Measurements from ENCODE around the gene TMEM108.

Gene TMEM108

GRCh38 chr3:133387341-133387740 lies 349.1 kb downstream of the TMEM108 start:
- intact Hi-C loops (cut with DNase I; ENCODE audit: low total_unique reads) = loop anchor here (10.0 kb wide), 1 partner anchor 353 kb away; the partner anchor contains the start of gene TMEM108
- DNase-seq = no peak
- H3K27me3 ChIP-seq = peaks cover 0 to 3% of the 10 kb centered on the region in 2 donors
- TF ChIP-seq, protein P1, sequence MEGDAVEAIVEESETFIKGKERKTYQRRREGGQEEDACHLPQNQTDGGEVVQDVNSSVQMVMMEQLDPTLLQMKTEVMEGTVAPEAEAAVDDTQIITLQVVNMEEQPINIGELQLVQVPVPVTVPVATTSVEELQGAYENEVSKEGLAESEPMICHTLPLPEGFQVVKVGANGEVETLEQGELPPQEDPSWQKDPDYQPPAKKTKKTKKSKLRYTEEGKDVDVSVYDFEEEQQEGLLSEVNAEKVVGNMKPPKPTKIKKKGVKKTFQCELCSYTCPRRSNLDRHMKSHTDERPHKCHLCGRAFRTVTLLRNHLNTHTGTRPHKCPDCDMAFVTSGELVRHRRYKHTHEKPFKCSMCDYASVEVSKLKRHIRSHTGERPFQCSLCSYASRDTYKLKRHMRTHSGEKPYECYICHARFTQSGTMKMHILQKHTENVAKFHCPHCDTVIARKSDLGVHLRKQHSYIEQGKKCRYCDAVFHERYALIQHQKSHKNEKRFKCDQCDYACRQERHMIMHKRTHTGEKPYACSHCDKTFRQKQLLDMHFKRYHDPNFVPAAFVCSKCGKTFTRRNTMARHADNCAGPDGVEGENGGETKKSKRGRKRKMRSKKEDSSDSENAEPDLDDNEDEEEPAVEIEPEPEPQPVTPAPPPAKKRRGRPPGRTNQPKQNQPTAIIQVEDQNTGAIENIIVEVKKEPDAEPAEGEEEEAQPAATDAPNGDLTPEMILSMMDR (IDR thresholded peaks at IDR 0.05) = no peak
- H3K27ac ChIP-seq = no peak overlapping the region
- H3K4me1 ChIP-seq = peaks cover 0 to 9% (median 0%) of the 10 kb centered on the region in 4 donors
- no peaks in the 10 kb centered on the region for H3K36me3 ChIP-seq
- no peaks in the 10 kb centered on the region for H3K9me3 ChIP-seq
- H3K4me3 ChIP-seq = no peak overlapping the region

- peaks cover 0 to 9% (median 0%) of the 10 kb centered on the region in 4 donors for H3K4me1 ChIP-seq
- H3K36me3 ChIP-seq = no peaks in the 10 kb centered on the region
- no peak overlapping the region for H3K27ac ChIP-seq
- no peak overlapping the region for H3K4me3 ChIP-seq
- peaks cover 0 to 3% of the 10 kb centered on the region in 2 donors for H3K27me3 ChIP-seq
- no peaks in the 10 kb centered on the region for H3K9me3 ChIP-seq
- TF ChIP-seq, protein P1 (IDR thresholded peaks at IDR 0.05) = no peak
- intact Hi-C loops (cut with DNase I; ENCODE audit: low total_unique reads) = loop anchor here (10.0 kb wide), 1 partner anchor 354 kb away; the partner anchor contains the start of gene TMEM108
- DNase-seq = no peak
Measured at GRCh38 chr3:133388696-133389395, 350.7 kb downstream of the TMEM108 start.

DNA sequence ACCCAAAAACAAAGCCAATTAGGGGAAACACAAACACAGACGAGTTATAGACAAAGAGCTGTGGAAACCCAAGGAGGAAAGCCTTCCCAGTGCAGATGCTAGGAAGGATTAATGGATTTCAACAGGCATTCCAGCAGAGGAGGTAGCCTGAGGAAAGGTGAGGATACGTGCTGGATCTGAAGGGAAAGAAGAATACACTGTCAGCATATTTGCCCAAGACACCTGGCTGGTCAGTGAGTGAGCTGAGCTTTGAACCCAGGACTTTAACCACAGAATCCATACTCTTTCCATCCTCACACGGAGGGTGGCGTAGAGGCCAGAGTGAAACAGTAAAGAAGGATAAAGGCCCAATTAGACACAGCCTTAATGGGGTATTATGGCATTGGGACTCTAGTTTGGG lies 352.5 kb downstream of the TMEM108 start:
- Histone ChIP-seq H3K27ac (no peak overlapping the region), H3K4me3 (no peak overlapping the region), H3K27me3 (no peaks in the 10 kb centered on the region), H3K4me1 (no peaks in the 10 kb centered on the region), H3K9me3 (no peaks in the 10 kb centered on the region), H3K36me3 (no peaks in the 10 kb centered on the region)
- intact Hi-C loops (cut with DNase I; ENCODE audit: low total_unique reads) = no loop called here
- DNase-seq = no peak
- TF ChIP-seq, protein P1 (IDR thresholded peaks at IDR 0.05) = no peak

- intact Hi-C loops (cut with DNase I; ENCODE audit: low total_unique reads) = no loop called here
- Histone ChIP-seq H3K27ac (no peak overlapping the region), H3K36me3 (no peaks in the 10 kb centered on the region), H3K4me1 (no peaks in the 10 kb centered on the region), H3K9me3 (no peaks in the 10 kb centered on the region), H3K27me3 (no peaks in the 10 kb centered on the region), H3K4me3 (no peak overlapping the region)
- no peak for DNase-seq
- TF ChIP-seq, protein P1 (IDR thresholded peaks at IDR 0.05) = no peak
Measured at GRCh38 chr3:133393204-133393603, 355.0 kb downstream of the TMEM108 start.

DNA sequence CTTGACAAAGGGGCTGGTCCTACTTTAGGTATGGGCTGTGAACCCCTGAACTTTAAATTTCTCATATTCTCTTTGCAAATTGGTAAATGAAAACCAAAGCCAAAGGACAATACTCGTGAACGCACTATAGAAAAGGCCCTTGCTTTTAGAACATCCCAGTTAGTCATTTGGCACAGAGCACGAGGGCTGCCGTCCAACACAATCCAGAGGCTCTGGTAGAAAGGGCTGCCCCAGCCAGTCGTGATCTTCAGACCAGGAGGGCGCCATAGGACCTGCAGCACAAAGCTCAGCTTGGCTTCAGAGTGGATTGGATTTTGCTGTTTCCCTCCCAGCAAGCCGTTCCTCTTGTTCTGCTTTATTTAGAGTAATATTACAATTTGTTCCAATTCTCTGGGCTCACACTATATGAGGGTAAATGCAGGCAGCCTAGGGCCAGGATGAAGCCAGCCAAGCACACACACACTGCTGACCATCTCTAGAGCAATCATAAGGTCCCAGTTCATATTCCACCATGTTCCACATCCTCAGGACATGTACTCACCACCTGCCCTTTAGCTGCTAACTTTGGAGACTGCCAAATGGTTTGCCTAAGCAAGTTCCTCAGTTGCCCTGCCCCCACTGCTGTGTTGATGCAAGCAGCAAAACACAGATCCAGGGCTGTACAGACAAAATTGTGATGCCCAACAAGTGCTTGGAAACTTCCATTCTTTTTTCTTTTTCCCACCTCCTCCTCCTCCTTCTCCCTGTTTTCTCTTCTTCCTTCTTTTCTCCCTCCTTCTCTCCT lies 355.7 kb downstream of the TMEM108 start:
- H3K27ac ChIP-seq = no peak overlapping the region
- no peak for DNase-seq
- no peak overlapping the region for H3K4me3 ChIP-seq
- TF ChIP-seq, protein P1 (IDR thresholded peaks at IDR 0.05) = no peak
- H3K4me1 ChIP-seq = no peaks in the 10 kb centered on the region
- no peaks in the 10 kb centered on the region for H3K36me3 ChIP-seq
- H3K9me3 ChIP-seq = no peaks in the 10 kb centered on the region
- no peaks in the 10 kb centered on the region for H3K27me3 ChIP-seq
- intact Hi-C loops (cut with DNase I; ENCODE audit: low total_unique reads) = no loop called here

Measured in tibial artery (tissue), 4 donors.